ENCODE measurements around the gene JPH2.

Gene JPH2

GRCh38 chr20:44120676-44121425 lies 66.1 kb downstream of the JPH2 start:
- no peak for DNase-seq

DNA sequence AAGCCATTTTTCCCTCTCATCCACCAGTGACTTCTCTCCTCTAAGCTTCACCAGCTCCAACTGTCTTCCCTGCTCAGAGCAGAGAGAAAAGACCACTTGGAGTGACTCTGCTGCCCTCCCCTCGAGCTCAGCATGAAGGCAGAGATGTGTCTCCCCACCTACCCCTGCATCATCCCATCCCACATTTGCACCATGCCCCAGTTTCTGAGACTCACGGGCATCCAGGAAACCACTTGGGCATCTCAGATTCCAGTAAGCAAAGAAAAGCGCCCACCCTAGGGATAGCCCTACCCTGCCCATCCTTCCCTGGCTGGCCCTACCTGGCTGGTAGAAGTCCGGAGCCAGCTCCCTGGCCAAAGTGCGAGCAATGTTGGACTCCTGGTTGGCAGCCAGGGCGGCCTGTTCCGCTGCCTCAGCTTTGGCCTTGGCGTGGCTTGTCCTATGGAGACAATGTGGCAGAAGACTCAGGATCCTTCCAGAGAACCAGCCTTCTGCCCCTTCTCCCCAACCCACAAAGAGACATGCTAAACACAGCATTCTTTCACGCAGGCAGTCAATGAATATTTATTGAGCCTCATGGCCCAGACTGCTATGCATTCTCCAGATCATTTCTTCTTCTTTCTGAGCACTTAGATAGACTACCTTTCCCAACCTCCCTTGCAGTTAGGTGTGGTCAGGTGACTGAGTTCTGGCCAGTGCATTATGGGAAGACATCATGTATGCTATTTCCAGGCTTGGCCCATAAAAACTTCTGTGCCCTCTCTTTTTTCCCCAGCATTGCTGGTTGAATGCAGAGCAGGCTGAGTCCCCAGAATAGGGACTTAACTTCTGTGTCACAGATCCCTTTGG lies 68.6 kb downstream of the JPH2 start:
- DNase-seq: no peak

DNA sequence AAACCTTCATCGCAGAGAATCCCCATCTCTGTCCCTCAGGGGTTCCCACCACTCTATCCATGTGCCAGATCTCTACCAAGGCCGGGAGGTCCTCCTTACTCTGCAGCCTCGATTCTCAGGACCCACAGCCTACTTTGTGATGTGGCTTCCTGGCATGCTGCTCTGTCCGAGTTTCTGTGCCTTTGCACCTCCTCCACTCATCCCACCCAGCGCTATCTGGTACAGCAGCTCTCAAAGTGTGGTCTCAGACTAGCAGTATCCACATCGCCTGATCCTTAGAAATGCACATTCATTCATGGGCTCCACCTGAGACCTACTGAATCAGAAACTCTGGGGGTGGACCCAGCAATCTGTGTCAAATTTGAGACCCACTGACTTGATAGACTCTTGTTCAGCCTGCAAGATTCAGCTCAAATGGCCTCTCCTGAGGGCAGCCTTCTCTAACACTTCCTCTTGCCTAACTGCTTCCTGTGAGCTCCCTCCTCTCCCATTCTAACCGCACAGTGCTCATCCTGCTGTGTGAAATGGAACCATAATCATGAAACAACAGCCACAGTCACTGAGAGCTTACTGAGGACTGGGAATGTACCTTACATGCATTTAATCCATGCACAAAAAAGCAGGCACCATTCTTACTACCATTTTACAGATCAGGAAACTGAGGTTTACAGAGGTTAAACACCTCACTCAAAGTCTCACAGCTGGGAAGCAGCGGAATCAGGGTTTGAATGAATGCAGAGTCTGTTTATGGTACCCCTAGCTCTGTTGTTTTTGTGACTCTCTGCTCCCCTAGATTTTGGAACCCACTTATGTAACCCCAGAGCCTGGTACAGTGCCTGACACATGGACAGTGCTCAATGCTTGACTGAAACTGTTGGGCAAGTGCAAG lies 69.4 kb downstream of the JPH2 start:
- no peak for DNase-seq

DNA sequence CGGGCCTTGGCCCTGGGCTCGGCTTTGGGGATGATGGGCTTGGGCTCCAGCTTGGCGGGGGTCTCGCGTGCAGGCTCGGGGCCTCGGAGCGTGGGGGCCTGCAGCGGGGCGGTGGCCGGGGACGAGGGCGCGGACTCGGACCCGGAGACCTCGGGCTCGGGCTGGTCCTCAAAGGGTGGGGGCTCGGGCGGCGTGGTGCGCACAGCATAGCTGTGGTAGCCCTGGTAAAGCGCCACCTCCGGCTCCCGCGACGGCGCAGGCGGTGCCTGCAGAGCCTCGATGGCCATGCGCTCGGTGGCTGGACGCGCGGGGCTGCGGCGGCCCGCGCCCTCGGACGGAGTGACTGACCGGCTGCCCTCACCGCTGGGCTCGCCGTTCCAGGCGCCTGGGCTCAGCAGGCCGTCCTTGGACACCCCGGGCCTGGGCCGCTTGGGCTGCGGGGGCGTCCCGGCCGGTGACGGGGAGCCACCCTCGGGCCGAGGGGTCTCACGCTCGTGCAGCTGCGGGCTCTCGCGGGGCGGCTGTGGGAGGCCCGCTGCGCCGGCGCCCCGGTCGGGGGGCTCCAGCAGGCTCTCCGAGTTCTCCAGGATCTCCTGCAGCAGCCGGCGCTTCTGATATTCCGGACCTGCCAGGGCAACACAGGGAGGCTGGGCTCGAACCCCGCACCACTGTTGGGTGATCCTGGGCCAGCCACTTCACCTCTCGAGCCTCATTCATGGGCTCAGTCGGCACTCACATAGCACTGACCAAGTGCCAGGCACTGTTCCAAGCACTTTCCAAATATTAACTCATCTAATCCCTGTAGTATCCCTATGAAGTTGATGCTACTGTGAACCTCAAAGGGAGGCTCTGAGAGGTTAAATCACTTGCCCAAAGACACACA lies 71.0 kb downstream of the JPH2 start:
- DNase-seq: no peak

- no peak for DNase-seq
Measured at GRCh38 chr20:44115181-44115580, 71.8 kb downstream of the JPH2 start.

GRCh38 chr20:44113618-44114376 lies 73.2 kb downstream of the JPH2 start:
- no peak for DNase-seq

DNA sequence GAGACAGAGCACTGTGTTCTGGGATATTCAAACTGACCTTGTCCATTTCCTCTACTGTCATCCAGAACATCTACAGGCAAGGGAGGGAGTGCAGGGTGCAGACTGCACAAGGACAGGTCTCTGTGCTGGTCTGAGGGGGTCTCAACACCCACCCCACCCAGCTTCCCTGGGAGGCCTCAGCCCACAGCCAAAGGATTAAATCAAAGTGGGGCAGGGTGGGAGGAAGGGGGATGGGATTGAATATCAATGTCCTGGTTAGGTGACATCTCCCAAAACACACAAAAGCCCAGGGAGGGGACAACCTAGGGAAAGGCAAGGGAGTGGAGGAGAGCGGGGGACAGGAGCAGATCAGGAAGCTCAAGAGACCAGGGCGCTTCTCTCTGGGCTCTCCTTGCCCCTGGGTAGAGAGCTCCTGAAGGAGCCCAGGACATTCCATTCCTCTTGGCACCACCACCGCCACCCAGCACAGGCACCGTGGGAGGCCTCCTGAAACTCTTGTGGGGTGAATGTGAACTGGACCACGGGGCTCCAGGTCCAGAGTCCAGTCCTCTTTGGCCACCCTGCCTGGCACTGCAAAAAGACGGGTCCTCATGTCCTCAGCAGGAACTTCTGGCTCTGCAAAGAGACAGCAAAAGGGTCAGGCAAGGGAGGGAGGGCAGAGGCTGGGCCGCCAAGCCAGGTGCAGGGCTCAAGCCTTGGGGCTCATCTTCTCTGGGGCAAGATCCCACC lies 73.9 kb downstream of the JPH2 start:
- no peak for DNase-seq

DNA sequence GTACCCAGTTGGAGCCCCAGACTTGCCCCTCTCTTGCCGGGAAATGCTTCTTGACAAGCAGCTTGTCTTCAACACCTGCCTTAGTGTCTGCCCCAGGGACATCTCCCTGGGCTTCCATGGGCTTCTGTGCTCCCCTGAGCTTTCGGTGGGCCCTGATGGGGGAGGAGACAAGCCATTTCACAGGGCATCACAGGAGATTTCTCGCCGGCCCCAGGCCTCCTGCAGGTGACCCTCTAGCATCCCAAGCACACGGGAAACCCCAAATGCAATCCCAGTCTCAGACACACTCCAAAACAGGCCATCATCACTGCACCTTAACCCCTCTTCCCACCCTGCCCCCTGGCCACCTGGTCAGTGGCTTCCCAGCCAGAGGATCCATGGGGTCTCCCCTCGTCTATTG lies 74.5 kb downstream of the JPH2 start:
- no peak for DNase-seq

GRCh38 chr20:44111712-44112335 lies 75.2 kb downstream of the JPH2 start:
- DNase-seq: no peak

DNA sequence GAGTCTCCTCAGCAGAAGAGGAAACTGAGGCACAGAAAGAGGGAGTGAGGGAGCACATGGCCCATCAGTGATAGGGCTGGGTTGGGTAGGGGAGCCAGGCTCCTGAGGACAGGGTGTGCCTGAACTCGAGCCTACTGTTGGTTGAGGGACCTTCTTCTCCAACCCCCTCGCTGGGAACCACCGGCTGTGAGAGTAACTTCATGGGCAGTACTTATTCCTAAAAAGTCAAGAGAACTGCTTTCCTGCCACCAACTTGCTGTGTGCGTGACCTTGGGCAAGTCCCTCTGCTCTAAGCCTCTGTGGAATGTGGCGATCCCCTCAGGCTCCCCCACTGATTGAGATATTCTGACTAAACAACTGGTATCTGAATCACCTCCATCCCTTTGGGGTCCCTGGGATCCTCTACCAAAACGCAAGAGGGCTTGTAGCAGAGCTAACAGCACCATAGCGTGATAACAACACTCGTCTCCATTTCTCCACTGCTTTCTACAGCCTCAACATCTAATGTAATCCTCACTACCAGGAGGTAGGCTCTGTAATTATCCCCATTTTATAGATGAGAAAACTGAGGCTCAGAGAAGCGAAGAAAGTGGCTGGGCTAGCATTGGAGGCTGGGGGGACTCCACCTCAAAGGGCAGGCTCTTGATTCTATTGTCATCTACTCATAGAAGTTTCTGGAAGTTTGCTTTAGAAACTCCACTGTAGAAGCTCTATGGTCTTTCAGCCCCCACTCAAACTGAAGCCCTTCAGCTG lies 76.0 kb downstream of the JPH2 start:
- DNase-seq: no peak

DNA sequence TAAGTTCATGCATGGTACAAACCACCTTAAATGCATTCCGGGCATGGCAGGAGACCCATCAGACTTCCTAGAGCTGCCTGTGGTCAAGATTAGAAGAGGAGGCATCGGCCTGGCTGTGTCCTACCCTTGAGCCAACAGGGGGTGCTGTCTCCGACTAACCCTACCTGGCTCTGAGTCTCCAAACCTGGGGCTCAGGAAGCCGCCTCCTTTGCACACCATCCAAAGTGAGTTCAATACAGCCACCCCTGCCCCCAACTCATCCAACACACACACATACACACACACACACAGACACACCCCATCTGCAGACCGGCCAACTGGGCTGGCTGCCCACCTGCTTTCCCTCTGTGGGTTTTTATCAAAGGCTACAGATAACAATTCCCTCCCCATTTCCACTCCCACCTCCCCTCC lies 77.0 kb downstream of the JPH2 start:
- no peak for DNase-seq

- no peak for DNase-seq
Measured at GRCh38 chr20:44106615-44107014, 80.4 kb downstream of the JPH2 start.

- no peak for DNase-seq
Measured at GRCh38 chr20:44104798-44105517, 82.0 kb downstream of the JPH2 start.

DNA sequence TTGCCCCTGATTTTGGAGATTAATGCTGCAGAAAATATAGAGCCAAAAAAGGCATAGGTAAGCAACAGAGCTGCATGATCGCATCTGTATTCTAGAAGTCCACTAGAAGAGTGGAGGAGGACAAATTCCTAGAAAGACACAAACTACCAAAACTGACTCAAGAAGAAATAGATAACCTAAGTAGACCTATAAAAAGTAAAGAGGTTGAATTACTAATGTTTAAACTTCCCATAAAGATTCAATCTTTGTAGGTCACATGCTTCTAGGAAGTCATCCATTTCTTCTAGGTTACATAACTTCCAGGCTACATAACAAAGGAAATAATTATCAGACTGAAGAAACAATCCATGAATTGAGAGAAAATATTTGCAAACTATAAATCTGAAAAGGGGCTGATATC lies 84.4 kb downstream of the JPH2 start:
- DNase-seq: no peak

DNA sequence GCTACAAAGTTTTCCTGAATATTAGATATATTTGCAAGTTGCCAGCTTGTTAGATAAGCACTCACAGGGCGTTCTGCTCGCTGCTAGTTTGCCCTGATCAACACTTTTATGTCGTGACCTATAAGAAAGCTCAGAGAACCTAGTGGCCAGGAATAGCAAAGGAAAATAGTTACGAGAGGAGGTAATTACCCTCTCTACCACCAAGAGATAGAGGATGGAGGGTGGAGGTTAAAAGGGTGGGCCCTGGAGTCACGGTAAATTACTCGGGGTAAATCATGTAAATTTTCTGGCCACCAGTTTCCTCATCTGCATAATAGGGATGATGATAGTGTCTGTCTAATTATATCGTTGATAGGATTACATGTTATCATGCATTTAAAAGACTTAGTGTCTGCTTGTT lies 87.2 kb downstream of the JPH2 start:
- DNase-seq: no peak

- no peak for DNase-seq
Measured at GRCh38 chr20:44098657-44099056, 88.3 kb downstream of the JPH2 start.

DNA sequence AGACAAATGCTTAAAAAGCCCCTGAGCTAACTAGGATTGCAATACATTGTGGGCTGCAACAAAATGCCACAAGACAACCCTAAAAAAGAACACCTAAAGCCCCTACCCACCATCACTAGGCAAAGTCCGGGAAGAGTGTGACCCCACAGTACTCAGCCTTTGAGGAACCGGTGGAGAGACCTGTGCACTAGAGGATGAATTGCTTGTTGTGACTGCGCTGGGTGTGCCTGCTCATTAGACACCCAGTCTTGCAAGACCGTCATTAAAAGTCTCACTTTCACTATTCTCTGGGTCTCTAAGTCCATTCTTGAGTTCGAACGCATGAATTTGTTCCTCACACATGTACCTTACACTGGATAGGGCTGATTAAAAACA lies 88.7 kb downstream of the JPH2 start:
- DNase-seq: no peak

GRCh38 chr20:44097521-44098255 lies 89.3 kb downstream of the JPH2 start:
- DNase-seq: no peak

All from stimulated activated CD4-positive, alpha-beta T cell treated with anti-CD3 and anti-CD28 coated beads, Interleukin-2, amount 100 ng/mL, for 24 hours (primary cell).